GM23338 (cell line): Measurements from ENCODE around the gene EPHA10. TPM values are rescaled to one million over a fixed set of nuclear protein-coding genes. Genes with fewer than 3 reads are reported as not detected.

Experiments
- ATAC-seq: fragments of 200-7000 bp; cut with Tn5 transposase; 3 replicates; pipeline ENCODE4 v1.9.1; 2020
- DNase-seq: peaks from one replicate; pipeline ENCODE4 v3.0.0-alpha.2; 2015; ENCODE audit warnings: low spot score
- H2AFZ ChIP-seq: fragments of 200-600 bp; sonication (generic); 2 replicates; pipeline ENCODE4 v1.8.0; 2016; ENCODE audit warnings: antibody characterized with exemption, mild to moderate bottlenecking, moderate library complexity
- H3F3A ChIP-seq: fragments of 200-600 bp; sonication (generic); replicated peaks from 2 replicates; pipeline ENCODE4 v1.8.0; 2017; ENCODE audit warnings: antibody characterized with exemption, mixed run types, low read depth
- H3K27ac ChIP-seq: fragments of 200-600 bp; sonication (generic); 2 replicates; pipeline ENCODE4 v1.6.1; 2016; ENCODE audit warnings: low read depth
- H3K27me3 ChIP-seq: fragments of 200-600 bp; sonication (generic); 2 replicates; pipeline ENCODE4 v1.8.0; 2016; ENCODE audit warnings: mild to moderate bottlenecking, mixed run types, moderate library complexity; ENCODE audit not compliant: insufficient read depth
- H3K36me3 ChIP-seq: fragments of 200-600 bp; sonication (generic); 2 replicates; pipeline ENCODE4 v1.8.0; 2016; ENCODE audit warnings: mild to moderate bottlenecking; ENCODE audit not compliant: insufficient read depth
- H3K4me1 ChIP-seq: fragments of 200-600 bp; sonication (generic); 2 replicates; pipeline ENCODE4 v1.8.0; 2016; ENCODE audit warnings: mild to moderate bottlenecking, moderate library complexity; ENCODE audit not compliant: insufficient read depth
- H3K4me2 ChIP-seq: fragments of 200-600 bp; sonication (generic); 2 replicates; pipeline ENCODE4 v1.7.1; 2017; ENCODE audit warnings: mixed run types
- H3K4me3 ChIP-seq: fragments of 200-600 bp; sonication (generic); 2 replicates; pipeline ENCODE4 v1.6.1; 2016; ENCODE audit warnings: mixed run types
- H3K79me2 ChIP-seq: fragments of 200-600 bp; sonication (generic); replicated peaks from 2 replicates; pipeline ENCODE4 v1.8.0; 2017; ENCODE audit warnings: mild to moderate bottlenecking; ENCODE audit not compliant: insufficient read depth
- H3K9me2 ChIP-seq: fragments of 200-600 bp; sonication (generic); 2 replicates; pipeline ENCODE4 v1.8.0; 2017; ENCODE audit not compliant: insufficient read depth
- H4K20me1 ChIP-seq: fragments of 200-600 bp; sonication (generic); replicated peaks from 2 replicates; pipeline ENCODE4 v1.8.0; 2017; ENCODE audit warnings: mild to moderate bottlenecking; ENCODE audit not compliant: insufficient read depth
- H3K27ac Mint-ChIP-seq: 2 replicates; pipeline ENCODE4 v1.8.0; 2020; ENCODE audit warnings: inconsistent platforms, mild to moderate bottlenecking, moderate library complexity, mixed read lengths
- H3K27me3 Mint-ChIP-seq: 3 replicates; pipeline ENCODE4 v1.8.0; 2022; ENCODE audit warnings: low read depth, mild to moderate bottlenecking, moderate library complexity, mixed read lengths, inconsistent platforms; ENCODE audit not compliant: insufficient read depth, poor library complexity
- H3K36me3 Mint-ChIP-seq: 3 replicates; pipeline ENCODE4 v1.8.0; 2021; ENCODE audit warnings: low read depth, mild to moderate bottlenecking, inconsistent platforms, moderate library complexity, mixed read lengths
- H3K4me1 Mint-ChIP-seq: 3 replicates; pipeline ENCODE4 v1.8.0; 2020; ENCODE audit warnings: mild to moderate bottlenecking, inconsistent platforms, mixed read lengths
- H3K4me3 Mint-ChIP-seq: 3 replicates; pipeline ENCODE4 v1.8.0; 2021; ENCODE audit warnings: moderate library complexity, mild to moderate bottlenecking, inconsistent platforms, mixed read lengths
- H3K9me3 Mint-ChIP-seq: 3 replicates; pipeline ENCODE4 v1.8.0; 2020; ENCODE audit warnings: moderate library complexity, mild to moderate bottlenecking, inconsistent platforms, mixed read lengths
- CREB1 ChIP-seq: fragments of 250-450 bp; sonication (Bioruptor Pico); IDR thresholded peaks from 2 replicates; pipeline ENCODE4 v1.5.0; 2020; ENCODE audit warnings: low read depth, mild to moderate bottlenecking, moderate library complexity
- CTCF ChIP-seq, 2 experiments: fragments of 200-600 bp in 1 of 2; sonication (generic) in 1 of 2; conservative IDR thresholded peaks; 2 replicates each; pipeline versions ENCODE4 v1.5.1 to v1.6.1; 2016 to 2017; ENCODE audit warnings: antibody characterized with exemption in 2 of 2, low read depth in 2 of 2, mild to moderate bottlenecking in 2 of 2, moderate library complexity in 1 of 2
- EZH2 ChIP-seq: fragments of 200-600 bp; sonication (generic); IDR thresholded peaks from one replicate; pipeline ENCODE4 v1.8.0; 2017; ENCODE audit warnings: antibody characterized with exemption, mild to moderate bottlenecking, low read depth; ENCODE audit not compliant: unreplicated experiment
- EZH2phosphoT487 ChIP-seq: fragments of 200-600 bp; sonication (generic); IDR thresholded peaks from one replicate; pipeline ENCODE4 v1.8.1; 2018; ENCODE audit warnings: antibody characterized with exemption; ENCODE audit not compliant: unreplicated experiment
- JUNB ChIP-seq: IDR thresholded peaks from one replicate; pipeline ENCODE4 v1.6.1; 2016; ENCODE audit warnings: antibody characterized with exemption; ENCODE audit not compliant: unreplicated experiment
- NANOG ChIP-seq: IDR thresholded peaks from 2 replicates; pipeline ENCODE4 v1.6.1; 2016; ENCODE audit warnings: antibody characterized with exemption, borderline replicate concordance
- POLR2AphosphoS5 ChIP-seq: IDR thresholded peaks from 2 replicates; pipeline ENCODE4 v1.6.1; 2016; ENCODE audit warnings: antibody characterized with exemption, low read depth
- STAT1 ChIP-seq: IDR thresholded peaks from one replicate; pipeline ENCODE4 v1.6.1; 2016; ENCODE audit warnings: antibody characterized with exemption; ENCODE audit not compliant: unreplicated experiment
- ZNF114 ChIP-seq: fragments of 250-450 bp; sonication (Bioruptor Pico); IDR thresholded peaks from 2 replicates; pipeline ENCODE4 v1.5.0; 2020; ENCODE audit warnings: mild to moderate bottlenecking, moderate library complexity
- ZNF331 ChIP-seq: fragments of 250-450 bp; sonication (Bioruptor Pico); IDR thresholded peaks from 2 replicates; pipeline ENCODE4 v1.5.0; 2020; ENCODE audit warnings: low read depth, mild to moderate bottlenecking, moderate library complexity
- polyA plus RNA-seq: library from polyadenylated mRNA; unstranded; fragments of >200 nt; fragmentation: Nextera tagmentation; extraction: Ambion mirVana; gene quantifications from 2 replicates; pipeline ENCODE4 v1.2.1, GENCODE V29; 2016
- total RNA-seq: library from RNA; depleted of rRNA; stranded (reverse); fragments of >200 nt; shearing (Covaris generic); gene quantifications from 2 replicates; pipeline ENCODE4 v1.2.3, GENCODE V29; 2014
- TF ChIP-seq, protein P1 (sequence below): IDR thresholded peaks from 2 replicates; pipeline ENCODE4 v1.6.1; 2016; ENCODE audit warnings: antibody characterized with exemption
- TF ChIP-seq, protein P2 (sequence below): IDR thresholded peaks from one replicate; pipeline ENCODE4 v1.6.1; 2018; ENCODE audit warnings: antibody characterized with exemption; ENCODE audit not compliant: unreplicated experiment

EPHA10 gene
- total and polyA plus RNA-seq, 2 experiments from 2014 or later: 0.76 to 2.4 TPM

- TF ChIP-seq, protein P1, sequence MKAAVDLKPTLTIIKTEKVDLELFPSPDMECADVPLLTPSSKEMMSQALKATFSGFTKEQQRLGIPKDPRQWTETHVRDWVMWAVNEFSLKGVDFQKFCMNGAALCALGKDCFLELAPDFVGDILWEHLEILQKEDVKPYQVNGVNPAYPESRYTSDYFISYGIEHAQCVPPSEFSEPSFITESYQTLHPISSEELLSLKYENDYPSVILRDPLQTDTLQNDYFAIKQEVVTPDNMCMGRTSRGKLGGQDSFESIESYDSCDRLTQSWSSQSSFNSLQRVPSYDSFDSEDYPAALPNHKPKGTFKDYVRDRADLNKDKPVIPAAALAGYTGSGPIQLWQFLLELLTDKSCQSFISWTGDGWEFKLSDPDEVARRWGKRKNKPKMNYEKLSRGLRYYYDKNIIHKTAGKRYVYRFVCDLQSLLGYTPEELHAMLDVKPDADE: no peak
- TF ChIP-seq EZH2phosphoT487 (no peak), NANOG (no peak), CREB1 (CRISPR knock-in tag) (no peak), EZH2 (no peak)
Observed at GRCh38 chr1:37730376-37730775, 34.5 kb downstream of the EPHA10 start (continued).

DNA sequence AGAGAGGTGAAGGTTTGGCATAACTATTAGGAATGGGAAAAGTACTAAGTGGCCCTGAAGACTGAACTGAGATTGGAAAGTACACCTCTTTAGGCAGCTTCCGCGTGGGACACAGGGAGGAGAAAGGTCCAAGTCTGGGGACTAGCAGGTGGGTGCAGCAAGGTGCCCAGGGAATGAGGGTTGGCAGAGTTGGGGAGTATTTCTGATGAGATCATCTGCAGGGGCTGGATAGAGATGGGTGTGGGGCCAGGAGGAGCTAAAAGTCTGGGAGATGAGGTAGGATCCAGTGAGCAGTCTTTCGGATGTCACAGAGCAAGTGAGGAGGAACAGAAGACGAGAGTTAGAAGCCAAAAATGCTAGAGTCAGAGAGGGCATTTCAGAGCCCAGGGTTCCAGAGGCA, 36.5 kb downstream of the EPHA10 start:
- DNase-seq (no peak), ATAC-seq (no peak)
- Mint-ChIP-seq H3K4me3 (no peak overlapping the region), H3K27ac (no peak overlapping the region), H3K27me3 (peaks cover 10% of the 10 kb centered on the region), H3K4me1 (peaks cover 9% of the 10 kb centered on the region; the same call in 1 of the 3 replicates), H3K9me3 (no peaks in the 10 kb centered on the region), H3K36me3 (no peaks in the 10 kb centered on the region)
- Histone ChIP-seq H2AFZ (no peak overlapping the region), H3K27me3 (no peaks in the 10 kb centered on the region), H3F3A (no peaks in the 10 kb centered on the region), H3K4me2 (no peak overlapping the region), H4K20me1 (0 out of 2 replicates have a peak, but pooled peaks cover 2% of the 10 kb centered on the region), H3K4me1 (no peaks in the 10 kb centered on the region; the same call in 1 of the 2 replicates), H3K79me2 (no peaks in the 10 kb centered on the region), H3K27ac (no peak overlapping the region), H3K9me2 (no peaks in the 10 kb centered on the region), H3K4me3 (no peak overlapping the region), H3K36me3 (no peaks in the 10 kb centered on the region)
- TF ChIP-seq, protein P2, sequence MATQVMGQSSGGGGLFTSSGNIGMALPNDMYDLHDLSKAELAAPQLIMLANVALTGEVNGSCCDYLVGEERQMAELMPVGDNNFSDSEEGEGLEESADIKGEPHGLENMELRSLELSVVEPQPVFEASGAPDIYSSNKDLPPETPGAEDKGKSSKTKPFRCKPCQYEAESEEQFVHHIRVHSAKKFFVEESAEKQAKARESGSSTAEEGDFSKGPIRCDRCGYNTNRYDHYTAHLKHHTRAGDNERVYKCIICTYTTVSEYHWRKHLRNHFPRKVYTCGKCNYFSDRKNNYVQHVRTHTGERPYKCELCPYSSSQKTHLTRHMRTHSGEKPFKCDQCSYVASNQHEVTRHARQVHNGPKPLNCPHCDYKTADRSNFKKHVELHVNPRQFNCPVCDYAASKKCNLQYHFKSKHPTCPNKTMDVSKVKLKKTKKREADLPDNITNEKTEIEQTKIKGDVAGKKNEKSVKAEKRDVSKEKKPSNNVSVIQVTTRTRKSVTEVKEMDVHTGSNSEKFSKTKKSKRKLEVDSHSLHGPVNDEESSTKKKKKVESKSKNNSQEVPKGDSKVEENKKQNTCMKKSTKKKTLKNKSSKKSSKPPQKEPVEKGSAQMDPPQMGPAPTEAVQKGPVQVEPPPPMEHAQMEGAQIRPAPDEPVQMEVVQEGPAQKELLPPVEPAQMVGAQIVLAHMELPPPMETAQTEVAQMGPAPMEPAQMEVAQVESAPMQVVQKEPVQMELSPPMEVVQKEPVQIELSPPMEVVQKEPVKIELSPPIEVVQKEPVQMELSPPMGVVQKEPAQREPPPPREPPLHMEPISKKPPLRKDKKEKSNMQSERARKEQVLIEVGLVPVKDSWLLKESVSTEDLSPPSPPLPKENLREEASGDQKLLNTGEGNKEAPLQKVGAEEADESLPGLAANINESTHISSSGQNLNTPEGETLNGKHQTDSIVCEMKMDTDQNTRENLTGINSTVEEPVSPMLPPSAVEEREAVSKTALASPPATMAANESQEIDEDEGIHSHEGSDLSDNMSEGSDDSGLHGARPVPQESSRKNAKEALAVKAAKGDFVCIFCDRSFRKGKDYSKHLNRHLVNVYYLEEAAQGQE: no peak
- no peak for TF ChIP-seq JUNB
- no peak for TF ChIP-seq CTCF (conservative IDR thresholded peaks at IDR 0.05; ENCODE audit: low read depth in 2 of 2)
- no peak for TF ChIP-seq EZH2phosphoT487
- no peak for TF ChIP-seq ZNF331 (CRISPR knock-in tag)
- TF ChIP-seq ZNF114: no peak
- TF ChIP-seq POLR2AphosphoS5: no peak
- no peak for TF ChIP-seq NANOG
- TF ChIP-seq, protein P1: no peak
- no peak for TF ChIP-seq STAT1
- no peak for TF ChIP-seq EZH2
- no peak for TF ChIP-seq CREB1 (CRISPR knock-in tag)
